HCT116 (cell line): ENCODE results near the gene C4orf36. TPM values are rescaled to one million over a fixed set of nuclear protein-coding genes. Genes with fewer than 3 reads are reported as not detected.

Source experiments
- ATAC-seq: fragments of 200-7000 bp; cut with Tn5 transposase; 2 replicates; pipeline ENCODE4 v1.9.1; 2020; ENCODE audit warnings: mild to moderate bottlenecking, moderate library complexity
- BruUV-seq: library from RNA; stranded (reverse); fragments of 400-500 nt; replicated peaks from 2 replicates; lab custom pipeline; 2021; lab: Mats Ljungman, UMichigan
- CTCF ChIA-PET: fragments of 300-600 bp; sonication (Branson Sonifier 250); formaldehyde crosslinking; loops from one replicate; lab custom pipeline; 2021; ENCODE audit warnings: antibody characterized with exemption; lab: Charles Lee
- POLR2A ChIA-PET: fragments of 300-600, 350-600 bp; sonication (Branson Sonifier 250); formaldehyde crosslinking; loops from one replicate; lab custom pipeline; 2021; ENCODE audit warnings: antibody characterized with exemption; lab: Charles Lee
- RAD21 ChIA-PET, 2 experiments: fragments of 300-600 bp; sonication (Branson Sonifier 250); formaldehyde crosslinking; loops; one replicate each; lab custom pipeline; 2023; ENCODE audit warnings: low total read pairs in 2 of 2; ENCODE audit not compliant: uncharacterized antibody in 2 of 2, unreplicated experiment in 2 of 2, low non-redundant PET in 1 of 2; lab: Charles Lee
- DNase-seq: peaks from one replicate; pipeline ENCODE4 v3.0.0-alpha.2; 2010; ENCODE audit warnings: low read depth, low spot score
- H2AFZ ChIP-seq: fragments of 200-600 bp; shearing (Covaris generic), sonication (generic); 2 replicates; pipeline ENCODE4 v1.6.1; 2017; ENCODE audit warnings: low read depth, mixed run types, mixed read lengths, antibody characterized with exemption, low read length; ENCODE audit not compliant: poor library complexity, severe bottlenecking
- H3K27ac ChIP-seq: 2 replicates; pipeline ENCODE4 v1.5.1; 2012; ENCODE audit warnings: low read depth, low read length
- H3K27me3 ChIP-seq: fragments of 200-600 bp; sonication (generic); 2 replicates; pipeline ENCODE4 v1.6.1; 2016; ENCODE audit warnings: mixed run types, low read length, mixed read lengths; ENCODE audit not compliant: insufficient read depth
- H3K36me3 ChIP-seq, 2 experiments: fragments of 200-500 bp in 1 of 2; fragments of 200-600 bp in 1 of 2; sonication (Bioruptor generic) in 1 of 2; sonication (generic) in 1 of 2; 2 replicates each; pipeline versions ENCODE4 v1.5.1 to v1.6.1; 2014 to 2016; ENCODE audit warnings: low read length in 2 of 2, inconsistent platforms in 1 of 2, mixed read lengths in 1 of 2, mixed run types in 1 of 2; ENCODE audit not compliant: insufficient read depth in 2 of 2, control insufficient read depth in 1 of 2
- H3K4me1 ChIP-seq, 2 experiments: fragments of 200-600 bp in 1 of 2; sonication (generic) in 1 of 2; 2 replicates each; pipeline versions ENCODE4 v1.5.1 to v1.6.1; 2012 to 2017; ENCODE audit warnings: low read length in 2 of 2, inconsistent platforms in 1 of 2, mild to moderate bottlenecking in 1 of 2, mixed read lengths in 1 of 2, mixed run types in 1 of 2, moderate library complexity in 1 of 2; ENCODE audit not compliant: insufficient read depth in 2 of 2, control insufficient read depth in 1 of 2
- H3K4me2 ChIP-seq: fragments of 200-600 bp; sonication (generic); 2 replicates; pipeline ENCODE4 v1.6.1; 2017; ENCODE audit warnings: mixed run types, low read length, mixed read lengths
- H3K4me3 ChIP-seq, 2 experiments: fragments of 200-600 bp in 1 of 2; sonication (generic) in 1 of 2; replicated peaks in 1 of 2; 2 replicates each; pipeline ENCODE4 v1.5.1; 2011 to 2016; ENCODE audit warnings: low read length in 2 of 2, control low read depth in 1 of 2, low read depth in 1 of 2, mild to moderate bottlenecking in 1 of 2, mixed read lengths in 1 of 2, mixed run types in 1 of 2
- H3K79me2 ChIP-seq: fragments of 200-600 bp; sonication (generic); 2 replicates; pipeline ENCODE4 v1.6.1; 2017; ENCODE audit warnings: mild to moderate bottlenecking, mixed run types, low read length, moderate library complexity, mixed read lengths; ENCODE audit not compliant: insufficient read depth
- H3K9ac ChIP-seq: fragments of 200-600 bp; sonication (generic); 2 replicates; pipeline ENCODE4 v1.6.1; 2016; ENCODE audit warnings: low read length, mixed read lengths
- H3K9me2 ChIP-seq: fragments of 200-600 bp; sonication (generic), shearing (Covaris generic); 2 replicates; pipeline ENCODE4 v1.6.1; 2017; ENCODE audit warnings: mixed run types, mild to moderate bottlenecking, moderate library complexity; ENCODE audit not compliant: insufficient read depth
- H3K9me3 ChIP-seq, 2 experiments: fragments of 200-500 bp in 1 of 2; fragments of 200-600 bp in 1 of 2; sonication (Bioruptor generic) in 1 of 2; sonication (generic) in 1 of 2; 2 replicates each; pipeline ENCODE4 v1.6.1; 2014 to 2017; ENCODE audit warnings: low read length in 2 of 2, mixed read lengths in 2 of 2, inconsistent platforms in 1 of 2, low read depth in 1 of 2, mild to moderate bottlenecking in 1 of 2, mixed run types in 1 of 2, moderate library complexity in 1 of 2; ENCODE audit not compliant: control insufficient read depth in 1 of 2, insufficient read depth in 1 of 2
- H4K20me1 ChIP-seq: fragments of 200-600 bp; sonication (generic), shearing (Covaris generic); 2 replicates; pipeline ENCODE4 v1.6.1; 2017; ENCODE audit warnings: mixed run types, mild to moderate bottlenecking, moderate library complexity; ENCODE audit not compliant: insufficient read depth
- CBX3 ChIP-seq: IDR thresholded peaks from 2 replicates; pipeline ENCODE4 v1.6.1; 2012; ENCODE audit warnings: low read depth
- CEBPB ChIP-seq: IDR thresholded peaks from 2 replicates; pipeline ENCODE4 v1.6.1; 2012; ENCODE audit warnings: low read depth
- EGR1 ChIP-seq: IDR thresholded peaks from 2 replicates; pipeline ENCODE4 v1.6.1; 2012; ENCODE audit warnings: low read depth
- ELF1 ChIP-seq: IDR thresholded peaks from 2 replicates; pipeline ENCODE4 v1.6.1; 2012; ENCODE audit warnings: low read depth, borderline replicate concordance
- EZH2 ChIP-seq: fragments of 200-600 bp; sonication (generic); IDR thresholded peaks from 2 replicates; pipeline ENCODE4 v1.6.1; 2017; ENCODE audit warnings: antibody characterized with exemption, mixed run types
- FOSL1 ChIP-seq: IDR thresholded peaks from 2 replicates; pipeline ENCODE4 v1.6.1; 2012; ENCODE audit warnings: low read depth
- JUND ChIP-seq: IDR thresholded peaks from 2 replicates; pipeline ENCODE4 v1.6.1; 2012
- MAX ChIP-seq: IDR thresholded peaks from 2 replicates; pipeline ENCODE4 v1.6.1; 2012
- POLR2AphosphoS5 ChIP-seq: IDR thresholded peaks from 2 replicates; pipeline ENCODE4 v1.6.1; 2011; ENCODE audit warnings: mild to moderate bottlenecking, low read depth, low read length, moderate library complexity
- REST ChIP-seq: IDR thresholded peaks from 2 replicates; pipeline ENCODE4 v1.6.1; 2012; ENCODE audit warnings: low read depth
- SP1 ChIP-seq: IDR thresholded peaks from 2 replicates; pipeline ENCODE4 v1.6.1; 2012; ENCODE audit warnings: low read depth
- SRF ChIP-seq: IDR thresholded peaks from 2 replicates; pipeline ENCODE4 v1.6.1; 2012; ENCODE audit warnings: low read depth
- TCF7L2 ChIP-seq: IDR thresholded peaks from 2 replicates; pipeline ENCODE4 v1.7.0; 2011; ENCODE audit warnings: borderline replicate concordance, inconsistent platforms; ENCODE audit not compliant: insufficient read depth, insufficient read length; ENCODE audit errors: extremely low read depth
- ZBTB33 ChIP-seq: IDR thresholded peaks from 2 replicates; pipeline ENCODE4 v1.6.1; 2011; ENCODE audit warnings: mild to moderate bottlenecking, low read length, moderate library complexity; ENCODE audit not compliant: insufficient replicate concordance; ENCODE audit errors: extremely low read depth
- ZNF274 ChIP-seq: fragments of 200-500 bp; sonication (Bioruptor generic); IDR thresholded peaks from 2 replicates; pipeline ENCODE4 v1.6.1; 2014; ENCODE audit warnings: mild to moderate bottlenecking, low read depth, low read length, inconsistent platforms
- intact Hi-C: fragments of 100-400 bp; cut with micrococcal nuclease; formaldehyde crosslinking; loops from 2 replicates; pipeline ENCODE4 v1.10.0; 2022
- total RNA-seq: library from RNA; stranded (reverse); gene quantifications from one replicate; pipeline ENCODE4 v1.2.1, GENCODE V29; 2021; ENCODE audit not compliant: unreplicated experiment
- TF ChIP-seq, protein P1 (sequence below), 3 experiments: fragments of 200-600 bp in 1 of 3; sonication (generic) in 1 of 3; IDR thresholded peaks in 2 of 3; conservative IDR thresholded peaks in 1 of 3; 2 replicates each; pipeline ENCODE4 v1.5.1; 2012 to 2017; ENCODE audit warnings: low read depth in 2 of 3, low read length in 2 of 3, antibody characterized with exemption in 1 of 3, borderline replicate concordance in 1 of 3, control low read depth in 1 of 3, mild to moderate bottlenecking in 1 of 3, mixed read lengths in 1 of 3, mixed run types in 1 of 3, moderate library complexity in 1 of 3; ENCODE audit not compliant: insufficient read depth in 1 of 3
- TF ChIP-seq, protein P2 (sequence below): IDR thresholded peaks from 2 replicates; pipeline ENCODE4 v1.6.1; 2012

The C4orf36 gene
- total RNA-seq, 1 experiment from 2014 or later: 1.8 TPM

- no peak overlapping the region for H3K4me3 ChIP-seq
- ChIA-PET RAD21 (no interaction called here), POLR2A (no interaction called here), CTCF (no interaction called here)
- no peak overlapping the region for H3K27ac ChIP-seq
- BruUV-seq: no TSS peak
- no peak for ATAC-seq
- no peaks in the 10 kb centered on the region for H3K9me3 ChIP-seq
- TF ChIP-seq POLR2AphosphoS5: no peak
- no peak for TF ChIP-seq CBX3
- no peak for TF ChIP-seq MAX
- TF ChIP-seq FOSL1: no peak
- TF ChIP-seq, protein P1, sequence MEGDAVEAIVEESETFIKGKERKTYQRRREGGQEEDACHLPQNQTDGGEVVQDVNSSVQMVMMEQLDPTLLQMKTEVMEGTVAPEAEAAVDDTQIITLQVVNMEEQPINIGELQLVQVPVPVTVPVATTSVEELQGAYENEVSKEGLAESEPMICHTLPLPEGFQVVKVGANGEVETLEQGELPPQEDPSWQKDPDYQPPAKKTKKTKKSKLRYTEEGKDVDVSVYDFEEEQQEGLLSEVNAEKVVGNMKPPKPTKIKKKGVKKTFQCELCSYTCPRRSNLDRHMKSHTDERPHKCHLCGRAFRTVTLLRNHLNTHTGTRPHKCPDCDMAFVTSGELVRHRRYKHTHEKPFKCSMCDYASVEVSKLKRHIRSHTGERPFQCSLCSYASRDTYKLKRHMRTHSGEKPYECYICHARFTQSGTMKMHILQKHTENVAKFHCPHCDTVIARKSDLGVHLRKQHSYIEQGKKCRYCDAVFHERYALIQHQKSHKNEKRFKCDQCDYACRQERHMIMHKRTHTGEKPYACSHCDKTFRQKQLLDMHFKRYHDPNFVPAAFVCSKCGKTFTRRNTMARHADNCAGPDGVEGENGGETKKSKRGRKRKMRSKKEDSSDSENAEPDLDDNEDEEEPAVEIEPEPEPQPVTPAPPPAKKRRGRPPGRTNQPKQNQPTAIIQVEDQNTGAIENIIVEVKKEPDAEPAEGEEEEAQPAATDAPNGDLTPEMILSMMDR (IDR thresholded peaks at IDR 0.05 in 2 of 3, conservative IDR thresholded peaks at IDR 0.05 in 1 of 3; ENCODE audit: borderline replicate concordance in 1 of 3, insufficient read depth in 1 of 3, low read depth in 2 of 3, low read length in 2 of 3): no peak
- no peak for TF ChIP-seq ELF1
- no peak for TF ChIP-seq EZH2
- TF ChIP-seq EGR1: no peak
- TF ChIP-seq CEBPB: no peak
- TF ChIP-seq REST: no peak
- no peak for TF ChIP-seq SRF
- no peak for TF ChIP-seq ZNF274
- TF ChIP-seq ZBTB33: no peak
- no peak for TF ChIP-seq SP1
- no peak for TF ChIP-seq TCF7L2
- TF ChIP-seq, protein P2, sequence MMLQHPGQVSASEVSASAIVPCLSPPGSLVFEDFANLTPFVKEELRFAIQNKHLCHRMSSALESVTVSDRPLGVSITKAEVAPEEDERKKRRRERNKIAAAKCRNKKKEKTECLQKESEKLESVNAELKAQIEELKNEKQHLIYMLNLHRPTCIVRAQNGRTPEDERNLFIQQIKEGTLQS: no peak
- no peak for TF ChIP-seq JUND
- no peak overlapping the region for H3K9ac ChIP-seq
- peaks cover 10 to 16% of the 10 kb centered on the region in 2 experiments; a peak in 3 of 4 replicates for H3K4me1 ChIP-seq
- H2AFZ ChIP-seq: no peak overlapping the region
- no peaks in the 10 kb centered on the region for H3K36me3 ChIP-seq
- no peaks in the 10 kb centered on the region for H3K9me2 ChIP-seq
- H3K27me3 ChIP-seq: no peaks in the 10 kb centered on the region
- no peaks in the 10 kb centered on the region for H3K79me2 ChIP-seq
- H4K20me1 ChIP-seq: no peaks in the 10 kb centered on the region
- intact Hi-C loops: no loop called here
- H3K4me2 ChIP-seq: no peak overlapping the region
- DNase-seq: no peak
Measured at GRCh38 chr4:86857341-86858052, 34.7 kb downstream of the C4orf36 start.
